ENCODE results near the gene CAMSAP1.

CAMSAP1 gene

DNA sequence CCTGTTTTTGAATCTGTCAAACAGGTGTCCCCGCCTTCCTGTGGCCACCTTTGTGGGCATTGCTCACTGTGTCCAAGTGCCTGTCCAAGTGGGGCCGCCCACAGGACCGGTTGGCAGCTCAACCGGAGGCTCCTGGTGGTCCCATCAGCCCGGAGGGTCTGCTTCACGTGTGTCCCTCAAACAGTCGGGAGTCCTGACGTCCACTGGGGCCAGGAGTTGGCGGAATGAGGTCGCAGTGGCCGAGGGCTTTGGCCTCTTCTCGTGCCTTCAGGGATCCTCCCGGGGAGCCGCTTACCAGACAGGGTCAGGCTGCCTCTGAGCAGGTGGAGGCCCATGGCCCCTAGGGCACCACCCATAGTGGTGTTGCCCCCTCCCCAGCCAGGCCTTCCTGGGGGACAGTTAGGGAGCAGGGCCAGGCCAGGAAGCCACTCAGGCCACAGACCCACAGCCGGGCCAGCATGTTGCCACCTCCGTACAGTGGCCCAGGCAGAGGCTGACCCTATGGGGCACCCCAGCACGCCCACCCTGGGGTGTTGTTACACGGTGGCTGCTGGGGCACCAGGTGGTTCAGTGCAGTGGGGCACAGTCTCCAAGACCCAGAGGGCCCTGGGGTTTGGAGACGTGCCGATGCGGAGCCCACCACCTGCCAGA is 135.8 kb downstream of the CAMSAP1 start:
- no peak for DNase-seq

DNA sequence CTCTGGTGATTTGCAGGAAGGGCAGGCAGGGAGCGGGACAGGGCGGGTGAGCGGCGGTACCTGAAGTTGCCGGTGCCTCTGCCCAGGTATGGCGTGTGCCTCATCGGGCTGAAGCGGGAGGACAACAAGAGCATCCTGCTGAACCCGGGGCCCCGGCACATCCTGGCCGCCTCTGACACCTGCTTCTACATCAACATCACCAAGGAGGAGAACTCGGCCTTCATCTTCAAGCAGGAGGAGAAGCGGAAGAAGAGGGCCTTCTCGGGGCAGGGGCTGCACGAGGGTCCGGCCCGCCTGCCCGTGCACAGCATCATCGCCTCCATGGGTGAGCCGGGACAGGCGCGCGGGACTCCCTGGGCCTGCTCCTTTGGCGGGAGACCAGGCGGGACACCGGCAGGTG is 136.6 kb downstream of the CAMSAP1 start:
- DNase-seq, result no peak

DNA sequence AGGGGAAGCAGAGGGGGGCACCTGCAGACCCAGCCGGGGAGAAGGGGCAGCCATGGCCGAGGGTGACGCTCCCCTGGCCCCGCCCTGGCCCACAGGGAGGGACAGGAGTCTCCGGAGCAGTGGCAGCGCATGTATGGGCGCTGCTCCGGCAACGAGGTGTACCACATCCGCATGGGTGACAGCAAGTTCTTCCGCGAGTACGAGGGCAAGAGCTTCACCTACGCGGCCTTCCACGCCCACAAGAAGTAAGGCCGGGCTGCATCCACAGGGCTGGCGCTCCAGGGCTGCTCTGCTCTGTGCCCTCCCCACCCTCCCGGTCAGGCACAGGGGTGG is 137.2 kb downstream of the CAMSAP1 start:
- DNase-seq, result no peak

DNA sequence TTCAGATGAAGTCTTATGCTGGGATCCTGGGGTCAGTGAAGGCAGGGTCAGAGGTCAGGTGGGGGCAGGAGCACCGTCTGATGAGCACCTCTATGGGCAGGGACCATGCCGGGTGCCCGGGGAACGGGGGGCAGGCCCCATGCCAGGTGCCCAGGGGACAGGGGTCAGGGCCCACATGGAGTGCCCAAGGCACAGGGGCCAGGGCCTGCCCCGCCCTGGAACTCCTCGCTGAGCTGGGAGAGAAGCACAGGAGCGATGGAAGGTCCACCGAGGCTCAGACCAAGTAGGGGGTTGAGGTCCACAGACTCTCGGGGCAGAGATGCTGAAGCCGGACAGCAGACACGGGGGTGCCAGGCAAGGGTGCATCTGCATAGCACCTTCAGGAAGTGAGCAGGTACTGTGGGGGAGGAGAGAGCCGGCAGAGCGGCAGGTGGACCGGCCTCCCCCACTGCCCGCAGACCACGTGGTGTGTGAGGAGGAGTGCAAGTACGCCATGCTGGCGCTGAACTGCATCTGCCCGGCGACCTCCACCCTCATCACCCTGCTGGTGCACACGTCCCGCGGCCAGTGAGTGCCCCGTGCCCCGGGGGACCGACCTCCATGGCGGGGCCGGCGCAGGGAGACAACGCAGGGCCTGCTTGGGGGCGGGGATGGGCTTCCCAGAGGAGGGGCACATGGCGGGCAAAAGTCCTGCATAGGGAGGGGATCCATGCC is 137.7 kb downstream of the CAMSAP1 start:
- no peak for DNase-seq

DNA sequence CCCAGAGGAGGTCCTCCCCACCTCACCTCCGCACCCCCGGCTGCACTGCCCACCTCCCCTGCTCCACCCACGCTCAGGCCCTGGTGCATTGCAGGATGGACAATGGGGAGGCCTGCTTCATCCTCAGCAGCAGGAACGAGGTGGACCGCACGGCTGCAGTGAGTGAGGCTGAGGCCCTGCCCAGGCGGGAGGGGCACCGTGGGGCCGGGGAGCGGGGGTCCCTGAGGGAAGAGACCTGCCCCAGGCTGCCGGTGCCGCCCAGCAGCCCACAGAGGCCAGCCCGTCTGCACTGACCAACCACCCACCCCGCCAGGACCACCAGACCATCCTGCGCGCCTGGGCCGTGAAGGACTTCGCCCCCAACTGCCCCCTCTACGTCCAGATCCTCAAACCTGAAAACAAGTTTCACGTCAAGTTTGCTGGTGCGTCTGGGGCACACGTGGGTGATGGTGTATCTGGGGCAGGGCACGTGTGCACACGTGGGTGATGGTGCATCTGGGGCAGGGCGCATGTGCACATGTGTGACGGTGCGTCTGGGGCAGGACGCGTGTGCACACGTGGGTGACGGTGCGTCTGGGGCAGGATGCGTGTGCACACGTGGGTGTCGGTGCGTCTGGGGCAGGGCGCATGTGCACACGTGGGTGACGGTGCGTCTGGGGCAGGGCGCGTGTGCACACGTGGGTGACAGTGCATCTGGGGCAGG is 138.7 kb downstream of the CAMSAP1 start:
- DNase-seq, result no peak

DNA sequence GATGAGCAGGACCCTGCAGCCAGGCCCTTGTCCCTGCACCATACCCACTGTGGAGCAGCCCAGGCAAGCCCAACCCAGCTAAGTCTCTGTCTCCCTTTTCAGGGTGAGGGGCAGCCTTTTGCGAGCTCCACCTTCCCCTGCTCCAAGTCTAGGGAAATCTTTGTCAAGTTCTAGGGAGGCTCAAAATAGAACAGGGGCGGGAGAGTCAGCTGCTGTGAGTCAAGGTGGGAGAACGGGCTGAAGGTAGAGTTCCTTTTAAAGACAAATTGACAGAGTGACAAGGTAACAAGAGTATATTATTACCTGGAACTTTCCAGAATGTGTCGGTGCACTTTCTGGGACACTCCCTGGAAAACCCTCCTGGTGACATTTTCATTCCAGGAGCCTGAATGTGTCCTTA is 140.6 kb downstream of the CAMSAP1 start:
- no peak for DNase-seq

DNA sequence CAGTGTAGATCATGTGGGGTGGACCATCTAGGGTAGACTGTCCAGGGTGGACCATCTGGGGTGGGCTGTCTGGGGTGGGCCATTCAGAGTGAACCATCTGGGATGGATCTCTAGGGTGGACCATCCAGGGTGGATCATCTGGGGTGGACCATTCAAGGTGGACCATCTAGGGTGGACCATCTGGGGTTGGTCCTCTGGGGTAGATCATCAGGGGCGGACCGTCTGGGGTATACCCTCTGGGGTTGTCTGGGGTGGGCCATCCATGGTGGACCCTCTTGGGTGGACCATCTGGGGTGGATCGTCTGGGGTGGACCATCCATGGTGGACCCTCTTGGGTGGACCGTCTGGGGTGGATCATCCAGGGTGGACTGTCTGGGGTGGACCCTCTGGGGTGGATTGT is 141.1 kb downstream of the CAMSAP1 start:
- DNase-seq, result no peak

DNA sequence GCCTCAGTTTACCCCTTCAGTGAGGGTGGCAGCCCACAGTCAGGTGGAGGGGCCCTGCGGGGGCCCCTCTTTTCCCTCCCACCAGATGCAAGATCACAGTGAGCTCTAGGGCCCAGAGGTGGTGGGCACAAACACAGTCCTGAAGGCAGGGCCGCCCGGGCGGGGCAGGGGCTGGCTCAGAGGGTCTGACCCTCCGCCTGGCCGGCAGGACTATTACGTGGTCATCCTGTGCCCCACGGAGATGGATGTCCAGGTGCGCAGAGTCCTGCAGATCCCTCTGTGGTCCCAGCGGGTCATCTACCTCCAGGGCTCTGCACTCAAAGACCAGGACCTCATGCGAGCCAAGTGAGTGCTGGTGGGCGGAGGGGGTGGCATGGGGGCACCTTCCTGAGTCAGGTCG is 141.9 kb downstream of the CAMSAP1 start:
- DNase-seq, result no peak

DNA sequence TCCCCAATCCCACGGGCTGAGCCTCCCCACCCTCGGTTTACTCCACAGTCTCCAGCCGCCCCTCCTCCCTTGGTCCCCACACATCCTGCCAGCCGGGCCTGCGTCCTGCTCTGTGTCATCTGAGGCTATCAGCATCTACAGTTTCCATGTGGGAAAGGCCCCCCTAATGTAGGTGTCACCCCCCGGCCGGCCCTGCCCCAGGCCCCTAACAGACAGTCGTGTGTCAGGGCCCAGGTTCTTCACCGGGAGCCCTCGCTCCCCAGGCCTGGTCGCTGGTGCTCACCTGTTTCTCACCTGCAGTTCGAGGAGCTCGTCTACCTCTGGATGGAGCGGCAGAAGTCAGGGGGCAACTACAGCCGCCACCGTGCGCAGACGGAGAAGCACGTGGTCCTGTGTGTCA is 142.6 kb downstream of the CAMSAP1 start:
- no peak for DNase-seq

DNA sequence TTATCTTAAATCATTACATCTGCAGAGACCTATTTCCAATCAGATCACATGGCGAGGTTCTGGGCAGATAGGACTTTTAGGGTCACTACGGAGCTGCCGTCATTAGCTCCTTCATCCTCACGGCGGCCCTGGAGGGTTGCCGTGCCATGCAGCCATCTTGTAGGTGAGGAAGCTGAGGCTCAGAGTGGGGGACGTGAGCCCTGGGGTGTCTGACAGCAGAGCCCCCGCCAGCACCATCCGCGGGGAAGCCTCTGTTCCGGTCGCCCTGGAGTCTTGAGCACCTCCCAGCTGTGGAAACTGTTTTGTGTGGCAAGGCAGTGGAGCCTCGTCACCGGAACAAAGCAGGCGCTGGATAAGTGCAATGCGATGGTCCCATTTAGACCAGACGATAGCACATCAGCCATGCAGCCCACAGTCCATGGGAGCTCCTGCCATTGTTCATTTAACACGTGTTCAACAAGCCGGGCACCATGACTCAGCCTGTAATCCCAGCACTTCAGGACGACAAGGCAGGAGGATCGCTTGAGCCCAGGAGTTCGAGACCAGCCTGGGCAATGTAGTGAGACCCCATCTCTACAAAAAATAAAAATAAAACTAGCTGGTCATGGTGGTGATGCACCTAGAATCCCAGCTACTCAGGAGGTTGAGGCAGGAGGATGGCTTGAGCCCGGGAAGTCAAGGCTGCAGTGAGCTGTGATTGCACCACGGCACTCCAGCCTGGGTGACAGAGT is 143.5 kb downstream of the CAMSAP1 start:
- no peak for DNase-seq

DNA sequence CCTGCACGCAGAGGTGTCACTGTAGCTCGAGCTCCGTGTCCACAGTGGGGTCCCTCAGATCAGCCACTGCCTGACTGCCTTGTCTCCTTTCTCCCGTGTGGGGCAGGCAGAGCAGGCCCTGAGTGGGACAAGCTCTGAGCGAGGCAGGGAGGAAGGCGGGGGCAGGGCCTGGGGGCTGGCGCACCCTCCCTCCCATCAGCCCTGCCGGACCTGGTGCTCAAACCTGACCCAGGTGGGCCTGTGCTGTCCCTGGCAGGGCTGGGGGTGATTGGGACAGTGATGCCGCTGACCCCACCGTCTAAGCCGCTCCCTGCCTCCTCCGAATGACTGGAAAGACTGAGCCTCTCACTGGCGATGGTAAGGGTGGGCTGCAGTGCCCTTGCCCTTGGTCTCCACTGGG is 144.4 kb downstream of the CAMSAP1 start:
- no peak for DNase-seq

DNA sequence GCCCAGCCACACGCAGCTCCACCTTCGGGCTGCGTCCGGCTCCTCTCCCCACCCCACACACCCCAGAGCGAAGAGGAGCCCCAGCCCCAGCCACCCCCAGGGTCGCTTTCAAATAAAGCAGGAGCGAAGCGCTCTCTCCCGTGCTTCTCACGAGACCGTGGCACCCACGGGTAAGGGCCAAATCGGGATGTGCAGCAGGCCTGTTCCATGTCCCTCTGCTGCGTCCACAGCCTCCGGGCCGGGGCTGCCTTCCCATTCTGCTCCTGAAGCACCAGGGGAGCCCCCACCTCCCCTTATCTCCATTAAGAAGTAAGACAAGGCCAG is 145.5 kb downstream of the CAMSAP1 start:
- DNase-seq, result no peak

DNA sequence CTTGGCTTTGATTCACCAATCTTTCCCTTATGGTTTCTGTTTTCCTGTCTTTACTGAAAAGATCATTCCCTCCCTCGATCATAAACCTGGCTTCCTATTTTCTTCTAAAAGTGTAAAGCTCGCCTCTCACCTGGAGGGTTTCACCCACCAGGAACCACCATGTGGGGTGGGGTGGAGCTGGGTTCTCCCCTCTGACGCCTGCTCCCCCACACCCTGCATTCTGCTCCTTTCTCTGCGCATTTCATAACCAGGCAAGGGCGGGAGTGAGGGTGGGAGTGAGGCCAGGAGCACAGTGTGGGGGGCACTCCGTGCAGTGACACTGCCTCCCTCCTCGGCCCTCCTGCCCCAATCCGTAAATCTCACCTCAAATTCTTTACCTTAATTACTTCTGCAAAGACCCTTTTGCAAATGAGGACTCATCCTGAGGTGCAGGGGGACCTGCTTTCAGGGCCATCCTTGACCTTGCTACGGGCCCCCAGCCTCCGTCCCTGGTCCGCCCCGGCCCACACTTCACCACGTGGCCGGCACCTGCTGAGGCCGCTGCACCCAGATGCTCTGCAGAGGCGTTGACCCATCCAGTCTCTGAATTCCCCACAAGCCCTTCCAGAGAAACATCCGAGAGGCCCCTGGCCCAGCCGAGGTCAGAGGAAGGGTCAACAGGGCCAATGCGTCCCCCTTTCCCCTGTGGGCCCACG is 146.0 kb downstream of the CAMSAP1 start:
- no peak for DNase-seq

DNA sequence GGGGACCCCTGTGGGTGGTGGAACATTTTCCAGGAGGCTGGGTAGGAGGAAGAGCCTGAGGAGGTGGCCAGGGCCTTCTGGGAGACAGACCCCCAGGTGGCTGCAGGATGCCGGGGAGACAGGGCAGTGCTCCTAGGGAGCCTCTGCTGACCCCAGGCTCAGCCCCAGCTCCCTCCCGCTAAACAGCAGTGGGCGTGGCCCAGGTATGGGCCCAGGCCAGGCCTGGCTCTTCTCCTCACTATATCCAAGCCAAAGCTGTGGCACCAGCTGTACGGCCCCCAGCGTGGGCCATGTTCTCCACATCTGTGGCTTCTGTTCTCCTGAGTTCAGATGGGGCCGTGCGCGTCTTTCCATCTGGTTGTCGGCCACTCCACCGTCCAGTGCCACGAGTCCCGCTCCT is 146.9 kb downstream of the CAMSAP1 start:
- no peak for DNase-seq

DNA sequence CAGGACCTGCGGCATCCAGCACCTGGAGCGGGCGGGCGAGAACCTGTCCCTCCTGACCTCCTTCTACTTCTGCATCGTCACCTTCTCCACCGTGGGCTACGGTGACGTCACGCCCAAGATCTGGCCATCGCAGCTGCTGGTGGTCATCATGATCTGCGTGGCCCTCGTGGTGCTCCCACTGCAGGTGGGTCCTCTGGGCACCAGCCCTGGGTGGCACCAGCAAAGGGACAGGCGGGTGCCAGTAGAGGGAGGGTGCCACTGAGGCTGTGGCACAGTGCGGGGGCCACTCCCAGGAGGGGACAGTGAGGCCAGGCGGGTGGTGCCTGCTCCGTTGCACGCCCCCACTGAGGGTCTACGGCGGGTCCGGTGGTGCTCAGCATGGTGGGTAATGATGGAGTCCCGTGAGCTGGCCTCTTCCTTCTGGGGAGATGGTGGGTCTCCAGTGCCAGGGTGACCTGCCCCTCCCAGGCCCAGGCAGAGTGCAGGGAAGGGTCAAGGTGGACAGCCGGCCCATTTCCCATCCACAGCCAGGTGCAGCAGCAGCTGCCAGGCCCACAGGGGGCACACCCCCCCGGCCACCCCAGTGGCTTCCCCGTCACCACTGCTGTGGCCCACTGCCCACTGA is 147.6 kb downstream of the CAMSAP1 start:
- no peak for DNase-seq

DNA sequence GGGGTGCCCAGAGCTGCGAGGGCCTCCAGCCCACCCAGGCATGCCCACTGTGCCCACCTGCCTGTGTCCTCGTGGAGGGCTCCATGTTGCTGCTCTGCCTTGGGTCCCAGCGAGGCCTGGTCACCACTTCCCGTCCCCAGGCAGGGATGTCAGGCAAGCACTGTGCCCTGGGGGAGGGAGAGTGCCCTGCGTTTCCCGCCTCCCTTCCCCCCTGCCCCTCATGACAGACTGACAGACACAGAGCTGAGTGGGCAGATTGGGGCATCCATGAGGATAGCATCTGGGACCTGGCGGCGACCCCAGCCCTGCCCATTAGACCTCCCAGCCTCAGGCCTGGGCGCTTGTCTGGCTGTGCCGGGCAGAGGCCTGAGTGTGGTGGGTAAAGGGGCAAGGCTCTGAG is 148.5 kb downstream of the CAMSAP1 start:
- no peak for DNase-seq

All from stimulated activated CD4-positive, alpha-beta T cell treated with anti-CD3 and anti-CD28 coated beads, Interleukin-15, amount 100 ng/mL, for 24 hours (primary cell).